B cell (primary cell): ENCODE measurements around the gene PAPPA.

Source experiments
- EZH2 ChIP-seq: IDR thresholded peaks from 2 replicates; pipeline ENCODE4 v1.6.1; 2012; ENCODE audit warnings: borderline replicate concordance, low read depth, mild to moderate bottlenecking, moderate library complexity, low read length; ENCODE audit not compliant: insufficient read depth, poor library complexity, severe bottlenecking
- TF ChIP-seq, protein P1 (sequence below): fragments of 200-600 bp; IDR thresholded peaks from one replicate; pipeline ENCODE4 v1.8.0; 2022; ENCODE audit warnings: antibody characterized with exemption, mild to moderate bottlenecking

GRCh38 chr9:116278326-116278725 lies 124.7 kb downstream of the PAPPA start:
- TF ChIP-seq, protein P1, sequence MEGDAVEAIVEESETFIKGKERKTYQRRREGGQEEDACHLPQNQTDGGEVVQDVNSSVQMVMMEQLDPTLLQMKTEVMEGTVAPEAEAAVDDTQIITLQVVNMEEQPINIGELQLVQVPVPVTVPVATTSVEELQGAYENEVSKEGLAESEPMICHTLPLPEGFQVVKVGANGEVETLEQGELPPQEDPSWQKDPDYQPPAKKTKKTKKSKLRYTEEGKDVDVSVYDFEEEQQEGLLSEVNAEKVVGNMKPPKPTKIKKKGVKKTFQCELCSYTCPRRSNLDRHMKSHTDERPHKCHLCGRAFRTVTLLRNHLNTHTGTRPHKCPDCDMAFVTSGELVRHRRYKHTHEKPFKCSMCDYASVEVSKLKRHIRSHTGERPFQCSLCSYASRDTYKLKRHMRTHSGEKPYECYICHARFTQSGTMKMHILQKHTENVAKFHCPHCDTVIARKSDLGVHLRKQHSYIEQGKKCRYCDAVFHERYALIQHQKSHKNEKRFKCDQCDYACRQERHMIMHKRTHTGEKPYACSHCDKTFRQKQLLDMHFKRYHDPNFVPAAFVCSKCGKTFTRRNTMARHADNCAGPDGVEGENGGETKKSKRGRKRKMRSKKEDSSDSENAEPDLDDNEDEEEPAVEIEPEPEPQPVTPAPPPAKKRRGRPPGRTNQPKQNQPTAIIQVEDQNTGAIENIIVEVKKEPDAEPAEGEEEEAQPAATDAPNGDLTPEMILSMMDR, result no peak
- TF ChIP-seq EZH2, result no peak
